ENCODE measurements around the gene RRAS.

The RRAS gene

GRCh38 chr19:49587227-49587626 is 52.7 kb downstream of the RRAS start:
- no peak for TF ChIP-seq CTCF (IDR thresholded peaks at IDR 0.05; ENCODE audit: low read depth, low read length)

More at GRCh38 chr19:49587227-49587626, 52.7 kb downstream of the RRAS start:
- no peak overlapping the region for H3K4me3 ChIP-seq (ENCODE audit: low read depth, low read length)
